Activated naive CD4-positive, alpha-beta T cell treated with anti-CD3 and anti-CD28 coated beads, Interleukin-2, amount 10 ng/mL, durations not matched to agents 5 hours and 36 hours (primary cell): Measurements from ENCODE around the gene RNF40. TPM values are rescaled to one million over a fixed set of nuclear protein-coding genes. Genes with fewer than 3 reads are reported as not detected.

ENCODE experiments used
- total RNA-seq, 2 experiments: library from RNA; stranded (reverse); gene quantifications; one replicate each; pipeline ENCODE4 v1.2.3, GENCODE V29; 2021

The RNF40 gene
- 10 to 100 TPM; 83.1 to 85.9 TPM for total RNA-seq

GRCh38 chr16:30761928-30762902 lies at the start of gene RNF40, which contains the start of gene CFAP119:
RNF40 (plus strand) TSS chr16:30762322; CDS start chr16:30762546, 224 bp downstream.
CFAP119 (minus strand) TSS chr16:30762062; CDS start chr16:30761748, 314 bp downstream.

GRCh38 chr16:30747799-30748633 lies 14.1 kb upstream of the RNF40 start, which contains the start of gene PHKG2:
PHKG2 (plus strand) TSS chr16:30748425; CDS start chr16:30748821, 396 bp downstream.

GRCh38 chr16:30786936-30787612 lies 25.0 kb downstream of the RNF40 start, which contains the start of gene ZNF629:
ZNF629 (minus strand) TSS chr16:30787205; CDS start chr16:30784482, 2,723 bp downstream.

Other genes starting within 250 kb of the RNF40 start
- 1 to 10 TPM; 4.9 to 5.3 TPM for gene ZNF768, start 235.8 kb upstream of the RNF40 start, total RNA-seq
- gene ZNF747, start 227.5 kb upstream of the RNF40 start, total RNA-seq = 10 to 100 TPM; 11.8 to 12.3 TPM
- gene ZNF764, start 203.9 kb upstream of the RNF40 start, total RNA-seq = 10 to 100 TPM; 18.1 to 18.5 TPM
- gene ZNF688, start 190.6 kb upstream of the RNF40 start, total RNA-seq = 10 to 100 TPM; 16.3 TPM
- gene ZNF785, start 176.6 kb upstream of the RNF40 start, total RNA-seq = 10 to 100 TPM; 18.2 to 19.7 TPM
- gene ZNF689, start 151.9 kb upstream of the RNF40 start, total RNA-seq = 10 to 100 TPM; 10.6 to 10.8 TPM
- gene PRR14, start 111.4 kb upstream of the RNF40 start, total RNA-seq = 10 to 100 TPM; 71.0 to 75.9 TPM
- 10 to 100 TPM; 95.3 to 95.6 TPM for gene FBRS, start 103.9 kb upstream of the RNF40 start, total RNA-seq
- gene SRCAP, start 63.2 kb upstream of the RNF40 start, total RNA-seq = 10 to 100 TPM; 72.5 to 75.9 TPM
- gene PHKG2, start 13.9 kb upstream of the RNF40 start, total RNA-seq = 10 to 100 TPM; 34.6 to 37.1 TPM
- 1 to 10 TPM; 2.2 to 2.4 TPM for gene CFAP119, start 260 bp upstream of the RNF40 start, total RNA-seq
- 1 to 10 TPM; 2.5 to 2.6 TPM for gene ZNF629, start 24.9 kb downstream of the RNF40 start, total RNA-seq
- gene BCL7C, start 131.8 kb downstream of the RNF40 start, total RNA-seq = 10 to 100 TPM; 23.0 to 23.2 TPM
- gene CTF1, start 134.3 kb downstream of the RNF40 start, total RNA-seq = under 1 TPM; 0.20 to 0.31 TPM
- gene FBXL19, start 161.2 kb downstream of the RNF40 start, total RNA-seq = 10 to 100 TPM; 22.9 to 24.6 TPM
- gene ORAI3, start 186.7 kb downstream of the RNF40 start, total RNA-seq = 10 to 100 TPM; 27.0 to 27.4 TPM
- 10 to 100 TPM; 25.2 to 30.0 TPM for gene SETD1A, start 195.4 kb downstream of the RNF40 start, total RNA-seq
- 1 to 10 TPM; 3.5 to 3.6 TPM for gene HSD3B7, start 222.9 kb downstream of the RNF40 start, total RNA-seq
- 1 to 10 TPM; 1.3 to 1.4 TPM for gene STX1B, start 248.3 kb downstream of the RNF40 start, total RNA-seq